RWPE1 (cell line): ENCODE measurements around the gene CAGE1.
"Not testable (repeated sequence)": the region's sequence is repeated elsewhere in the genome, so short reads cannot be mapped to it uniquely, and the experiment has no call there.

Experiments
- CTCF ChIA-PET: fragments of 350-600 bp; sonication (Branson Sonifier 250); formaldehyde crosslinking; extraction: SDS; loops from one replicate; lab custom pipeline; 2021; lab: Yijun Ruan, JAX
- POLR2A ChIA-PET: fragments of 400-600 bp; formaldehyde crosslinking; extraction: SDS; loops from one replicate; lab custom pipeline; 2020; ENCODE audit warnings: antibody characterized with exemption; ENCODE audit not compliant: low non-redundant PET; lab: Yijun Ruan, JAX
- DNase-seq: peaks from one replicate; pipeline ENCODE4 v3.0.0; 2012; ENCODE audit warnings: low spot score
- H3K27ac ChIP-seq: fragments of 450-650 bp; 2 replicates; pipeline ENCODE4 v1.5.1; 2017
- TF ChIP-seq, protein P1 (sequence below): fragments of 450-650 bp; conservative IDR thresholded peaks from 2 replicates; pipeline ENCODE4 v1.5.1; 2017; ENCODE audit warnings: low read depth, mild to moderate bottlenecking

CAGE1 gene

DNA sequence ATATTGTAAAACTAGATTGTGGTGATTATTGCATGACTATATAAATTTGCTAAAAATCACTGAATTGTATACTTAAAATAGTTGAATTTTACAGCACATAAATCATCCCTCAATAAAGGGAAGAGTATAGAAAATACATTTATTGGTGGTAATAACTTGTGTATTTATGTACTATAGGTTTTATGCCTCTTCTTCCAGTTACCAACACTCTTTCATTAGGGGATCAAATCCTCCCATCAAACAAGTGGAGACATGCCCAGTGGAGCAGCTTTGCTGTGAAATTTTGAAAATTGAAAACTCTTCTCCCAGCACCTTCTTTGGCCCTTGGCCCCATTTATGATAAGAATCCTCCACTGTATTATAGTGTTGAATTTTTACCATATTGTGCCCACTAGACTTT, 66.5 kb downstream of the CAGE1 start:
- ChIA-PET POLR2A (no interaction called here), CTCF (no interaction called here)
- no peak for DNase-seq
- TF ChIP-seq, protein P1, sequence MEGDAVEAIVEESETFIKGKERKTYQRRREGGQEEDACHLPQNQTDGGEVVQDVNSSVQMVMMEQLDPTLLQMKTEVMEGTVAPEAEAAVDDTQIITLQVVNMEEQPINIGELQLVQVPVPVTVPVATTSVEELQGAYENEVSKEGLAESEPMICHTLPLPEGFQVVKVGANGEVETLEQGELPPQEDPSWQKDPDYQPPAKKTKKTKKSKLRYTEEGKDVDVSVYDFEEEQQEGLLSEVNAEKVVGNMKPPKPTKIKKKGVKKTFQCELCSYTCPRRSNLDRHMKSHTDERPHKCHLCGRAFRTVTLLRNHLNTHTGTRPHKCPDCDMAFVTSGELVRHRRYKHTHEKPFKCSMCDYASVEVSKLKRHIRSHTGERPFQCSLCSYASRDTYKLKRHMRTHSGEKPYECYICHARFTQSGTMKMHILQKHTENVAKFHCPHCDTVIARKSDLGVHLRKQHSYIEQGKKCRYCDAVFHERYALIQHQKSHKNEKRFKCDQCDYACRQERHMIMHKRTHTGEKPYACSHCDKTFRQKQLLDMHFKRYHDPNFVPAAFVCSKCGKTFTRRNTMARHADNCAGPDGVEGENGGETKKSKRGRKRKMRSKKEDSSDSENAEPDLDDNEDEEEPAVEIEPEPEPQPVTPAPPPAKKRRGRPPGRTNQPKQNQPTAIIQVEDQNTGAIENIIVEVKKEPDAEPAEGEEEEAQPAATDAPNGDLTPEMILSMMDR, result no peak
- H3K27ac ChIP-seq, result no peak overlapping the region

DNA sequence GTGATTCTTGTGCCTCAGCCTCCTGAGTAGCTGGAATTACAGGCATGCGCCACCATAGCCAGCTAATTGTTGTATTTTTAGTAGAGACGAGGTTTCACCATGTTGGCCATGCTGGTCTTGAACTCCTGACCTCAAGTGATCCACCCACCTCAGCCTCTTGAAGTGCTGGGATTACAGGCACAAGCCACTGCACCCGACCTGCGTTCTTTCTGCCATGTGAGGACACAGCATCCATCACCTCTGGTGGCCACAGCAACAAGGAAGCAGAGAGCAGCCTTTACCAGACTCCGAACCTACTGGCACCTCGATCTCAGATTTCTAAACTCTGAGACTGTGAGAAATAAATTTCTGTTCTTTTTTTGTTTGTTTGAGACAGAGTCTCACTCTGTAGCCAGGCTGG, 67.7 kb downstream of the CAGE1 start:
- POLR2A ChIA-PET, DNase-seq, H3K27ac ChIP-seq, CTCF ChIA-PET: not testable (repeated sequence)

GRCh38 chr6:7319406-7319805, 70.1 kb downstream of the CAGE1 start:
- POLR2A ChIA-PET, DNase-seq, H3K27ac ChIP-seq, CTCF ChIA-PET: not testable (repeated sequence)

GRCh38 chr6:7317538-7317937, 72.0 kb downstream of the CAGE1 start:
- CTCF ChIA-PET, result no interaction called here
- no peak overlapping the region for H3K27ac ChIP-seq
- POLR2A ChIA-PET, result no interaction called here
- TF ChIP-seq, protein P1, result no peak
- DNase-seq, result no peak

DNA sequence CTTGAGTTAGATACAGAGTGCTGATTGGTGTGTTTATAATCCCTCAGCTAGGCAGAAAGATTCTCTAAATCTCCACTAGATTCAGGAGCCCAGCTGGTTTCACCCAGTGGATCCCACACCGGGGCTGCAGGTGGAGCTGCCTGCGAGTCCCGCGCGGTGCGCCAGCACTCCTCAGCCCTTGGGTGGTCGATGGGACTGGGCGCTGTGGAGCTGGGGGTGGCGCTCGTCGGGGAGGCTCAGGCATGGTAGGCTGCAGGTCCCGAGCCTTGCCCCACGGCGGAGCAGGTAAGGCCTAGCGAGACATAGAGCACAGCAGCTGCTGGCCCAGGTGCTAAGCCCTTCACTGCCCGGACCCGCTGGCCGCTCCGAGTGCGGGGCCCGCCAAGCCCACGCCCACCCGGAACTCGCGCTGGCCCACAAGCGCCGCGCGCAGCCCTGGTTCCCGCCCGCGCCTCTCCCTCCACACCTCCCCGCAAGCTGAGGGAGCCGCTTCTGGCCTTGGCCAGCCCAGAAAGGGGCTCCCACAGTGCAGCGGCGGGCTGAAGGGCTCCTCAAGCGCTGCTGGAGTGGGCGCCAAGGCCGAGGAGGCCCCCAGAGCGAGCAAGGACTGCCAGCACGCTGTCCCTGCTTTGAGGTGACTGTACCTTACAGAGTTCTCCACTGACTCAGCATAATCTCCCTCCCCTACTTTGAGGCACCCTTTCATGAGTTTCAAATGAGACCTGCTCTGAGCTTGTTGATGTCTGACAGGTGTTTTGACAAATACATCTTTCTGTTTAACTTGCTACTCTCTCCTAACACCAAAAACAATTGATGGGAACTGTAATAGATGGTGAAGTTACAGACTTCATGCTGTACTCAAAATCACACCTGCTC, 72.6 kb downstream of the CAGE1 start:
- CTCF ChIA-PET, result interaction anchor here (0.6 kb wide), 1 partner anchor 686 kb away, joined by 3 read pairs; no protein-coding TSS in a partner anchor
- POLR2A ChIA-PET, result no interaction called here

DNA sequence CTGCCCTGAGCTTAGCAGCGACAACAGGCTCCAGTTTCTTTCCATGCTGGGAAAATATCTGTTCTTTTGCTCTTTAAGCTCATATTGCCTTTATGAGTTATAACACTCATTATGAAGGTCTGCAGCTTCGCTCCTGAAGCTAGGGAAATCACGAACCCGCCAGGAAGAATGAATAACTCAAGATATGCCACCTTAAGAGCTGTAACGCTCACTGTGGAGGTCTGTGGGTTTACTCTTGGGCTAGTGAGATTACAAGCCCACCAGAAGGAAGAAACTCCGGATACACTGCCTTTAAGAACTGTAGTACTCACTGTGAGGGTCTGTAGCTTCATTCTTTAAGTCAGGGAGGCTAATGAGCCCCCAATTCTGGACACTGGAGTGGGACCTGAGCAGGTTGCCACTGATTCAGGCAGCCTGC, 73.6 kb downstream of the CAGE1 start:
- CTCF ChIA-PET, result interaction anchor here (0.5 to 0.6 kb wide), 3 partner anchors 93 to 685 kb away, joined by 3 to 4 read pairs (median 3); no protein-coding TSS in a partner anchor
- DNase-seq, result no peak
- TF ChIP-seq, protein P1, result no peak
- POLR2A ChIA-PET, result no interaction called here
- H3K27ac ChIP-seq, result no peak overlapping the region

More for the DNA sequence above, 72.6 kb downstream of the CAGE1 start:
- no peak overlapping the region for H3K27ac ChIP-seq
- no peak for DNase-seq
- TF ChIP-seq, protein P1, result no peak

DNA sequence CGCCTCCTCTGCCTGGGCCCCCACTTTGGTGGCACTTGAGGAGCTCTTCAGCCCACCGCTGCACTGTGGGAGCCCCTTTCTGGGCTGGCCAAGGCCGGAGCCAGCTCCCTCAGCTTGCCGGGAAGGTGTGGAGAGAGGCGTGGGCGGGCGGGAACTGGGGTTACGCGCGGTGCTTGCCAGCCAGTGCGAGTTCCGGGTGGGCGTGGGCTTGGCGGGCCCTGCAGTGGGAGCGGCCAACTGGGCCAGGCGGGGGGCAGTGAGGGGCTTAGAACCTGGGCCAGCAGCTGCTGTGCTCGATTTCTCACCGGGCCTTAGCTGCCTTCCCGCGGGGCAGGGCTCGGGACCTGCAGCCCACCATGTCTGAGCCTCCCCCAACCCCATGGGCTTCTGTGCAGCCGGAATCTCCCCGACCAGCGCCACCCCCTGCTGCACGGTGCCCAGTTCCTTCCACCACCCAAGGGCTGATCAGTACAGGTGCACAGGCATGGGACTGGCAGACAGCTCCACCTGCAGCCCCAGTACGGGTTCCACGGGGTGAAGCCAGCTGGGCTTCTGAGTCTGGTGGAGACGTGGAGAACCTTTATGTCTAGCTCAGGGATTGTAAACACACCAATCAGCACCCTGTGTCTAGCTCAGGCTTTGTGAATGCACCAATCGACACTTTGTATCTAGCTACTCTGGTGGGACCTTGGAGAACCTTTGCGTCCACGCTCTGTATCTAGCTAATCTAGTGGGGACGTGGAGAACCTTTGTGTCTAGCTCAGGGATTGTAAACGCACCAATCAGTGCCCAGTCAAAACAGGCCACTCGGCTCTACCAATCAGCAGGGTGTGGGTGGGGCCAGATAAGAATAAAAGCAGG, 74.2 kb downstream of the CAGE1 start:
- ChIA-PET POLR2A (interaction anchor here (1.7 kb wide), 1 partner anchor 74 kb away, joined by 5 read pairs; the partner anchor contains the start of genes CAGE1 and RIOK1), CTCF (interaction anchor here (0.6 kb wide), 1 partner anchor 93 kb away, joined by 4 read pairs; no protein-coding TSS in a partner anchor)
- DNase-seq, H3K27ac ChIP-seq: not testable (repeated sequence)
